A673 (cell line): Measurements from ENCODE around the gene WBP2NL. TPM values are rescaled to one million over a fixed set of nuclear protein-coding genes. Genes with fewer than 3 reads are reported as not detected.

ENCODE experiments used
- BruUV-seq: library from RNA; stranded (reverse); fragments of 400-500 nt; replicated peaks from 2 replicates; lab custom pipeline; 2021; lab: Mats Ljungman, UMichigan
- CTCF ChIA-PET: fragments of 300-600 bp; sonication (Branson Sonifier 250); formaldehyde crosslinking; loops from one replicate; lab custom pipeline; 2022; ENCODE audit warnings: antibody characterized with exemption; lab: Charles Lee
- POLR2A ChIA-PET: fragments of 300-600 bp; sonication (Branson Sonifier 250); formaldehyde crosslinking; loops from one replicate; lab custom pipeline; 2022; ENCODE audit warnings: antibody characterized with exemption; ENCODE audit not compliant: low non-redundant PET; lab: Charles Lee
- DNase-seq: peaks from one replicate; pipeline ENCODE4 v3.0.0-alpha.2; 2015; ENCODE audit warnings: low spot score
- H3K27ac ChIP-seq: fragments of 200-600 bp; sonication (generic); 2 replicates; pipeline ENCODE4 v1.5.1; 2016; ENCODE audit warnings: mixed run types, low read depth, mild to moderate bottlenecking, mixed read lengths, antibody characterized with exemption, low read length; ENCODE audit not compliant: poor library complexity, severe bottlenecking
- H3K27me3 ChIP-seq: fragments of 200-600 bp; sonication (generic); replicated peaks from 2 replicates; pipeline ENCODE4 v1.6.1; 2017; ENCODE audit warnings: mixed run types, low read depth, mild to moderate bottlenecking, mixed read lengths, antibody characterized with exemption, low read length; ENCODE audit not compliant: insufficient read depth, poor library complexity
- H3K36me3 ChIP-seq: fragments of 200-600 bp; sonication (generic); 2 replicates; pipeline ENCODE4 v1.6.1; 2016; ENCODE audit warnings: mixed run types, mild to moderate bottlenecking, mixed read lengths, antibody characterized with exemption, low read length; ENCODE audit not compliant: insufficient read depth, poor library complexity, severe bottlenecking
- H3K4me1 ChIP-seq: fragments of 200-600 bp; sonication (generic); 2 replicates; pipeline ENCODE4 v1.6.1; 2017; ENCODE audit warnings: mixed run types, mild to moderate bottlenecking, mixed read lengths, antibody characterized with exemption, low read length; ENCODE audit not compliant: insufficient read depth, poor library complexity, severe bottlenecking
- H3K4me3 ChIP-seq: fragments of 200-600 bp; sonication (generic); 2 replicates; pipeline ENCODE4 v1.5.1; 2016; ENCODE audit warnings: low read depth, mixed run types, mild to moderate bottlenecking, mixed read lengths, low read length; ENCODE audit not compliant: poor library complexity, severe bottlenecking
- H3K9me3 ChIP-seq: fragments of 200-600 bp; sonication (generic); 2 replicates; pipeline ENCODE4 v1.6.1; 2016; ENCODE audit warnings: mixed run types, low read depth, mild to moderate bottlenecking, mixed read lengths, antibody characterized with exemption, low read length; ENCODE audit not compliant: poor library complexity, severe bottlenecking
- CTCF ChIP-seq: fragments of 300-800, 200-600 bp; sonication (generic); conservative IDR thresholded peaks from 2 replicates; pipeline ENCODE4 v1.5.1; 2017; ENCODE audit warnings: low read depth, mild to moderate bottlenecking, antibody characterized with exemption, low read length, moderate library complexity, mixed read lengths
- EZH2 ChIP-seq: fragments of 200-600 bp; sonication (generic); IDR thresholded peaks from 2 replicates; pipeline ENCODE4 v1.6.1; 2017; ENCODE audit warnings: borderline replicate concordance, low read depth, mild to moderate bottlenecking, mixed read lengths, antibody characterized with exemption, low read length; ENCODE audit not compliant: poor library complexity, severe bottlenecking
- intact Hi-C: fragments of 100-400 bp; cut with micrococcal nuclease; formaldehyde crosslinking; loops from one replicate; pipeline ENCODE4 v1.10.0; 2022; ENCODE audit not compliant: unreplicated experiment
- total RNA-seq: library from RNA; stranded (reverse); gene quantifications from 2 replicates; pipeline ENCODE4 v1.2.3, GENCODE V29; 2021

The WBP2NL gene
- total RNA-seq, 1 experiment from 2014 or later: not detected

DNA sequence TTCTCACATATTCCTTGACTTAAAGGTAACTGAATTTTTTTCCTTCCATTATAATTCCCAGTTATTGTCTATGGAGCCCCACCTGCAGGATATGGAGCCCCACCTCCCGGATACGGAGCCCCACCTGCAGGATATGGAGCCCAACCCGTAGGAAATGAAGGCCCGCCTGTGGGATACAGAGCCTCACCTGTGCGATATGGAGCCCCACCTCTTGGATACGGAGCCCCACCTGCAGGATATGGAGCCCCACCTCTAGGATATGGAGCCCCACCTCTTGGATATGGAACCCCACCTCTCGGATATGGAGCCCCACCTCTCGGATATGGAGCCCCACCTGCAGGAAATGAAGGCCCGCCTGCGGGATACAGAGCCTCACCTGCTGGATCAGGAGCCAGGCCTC is 28.1 kb downstream of the WBP2NL start:
- Histone ChIP-seq H3K4me1 (no peaks in the 10 kb centered on the region), H3K36me3 (no peaks in the 10 kb centered on the region), H3K9me3 (no peaks in the 10 kb centered on the region), H3K27ac (no peak overlapping the region), H3K27me3 (no peaks in the 10 kb centered on the region), H3K4me3 (no peak overlapping the region)
- no peak for DNase-seq
- ChIA-PET POLR2A (no interaction called here), CTCF (no interaction called here)
- TF ChIP-seq CTCF: no peak
- TF ChIP-seq EZH2: no peak
- intact Hi-C loops: no loop called here
- no TSS peak for BruUV-seq

- TF ChIP-seq CTCF (no peak), EZH2 (no peak)
- Histone ChIP-seq H3K36me3 (no peaks in the 10 kb centered on the region), H3K4me3 (no peak overlapping the region), H3K27me3 (no peaks in the 10 kb centered on the region), H3K27ac (no peak overlapping the region), H3K9me3 (peaks cover 9% of the 10 kb centered on the region), H3K4me1 (no peaks in the 10 kb centered on the region)
- intact Hi-C loops: no loop called here
- no peak for DNase-seq
- no TSS peak for BruUV-seq
- POLR2A ChIA-PET: interaction anchor here (0.6 kb wide), 1 partner anchor 9 kb away, joined by 3 read pairs; no protein-coding TSS in a partner anchor
- CTCF ChIA-PET: no interaction called here
Measured at GRCh38 chr22:42033263-42034181, 34.9 kb downstream of the WBP2NL start.

DNA sequence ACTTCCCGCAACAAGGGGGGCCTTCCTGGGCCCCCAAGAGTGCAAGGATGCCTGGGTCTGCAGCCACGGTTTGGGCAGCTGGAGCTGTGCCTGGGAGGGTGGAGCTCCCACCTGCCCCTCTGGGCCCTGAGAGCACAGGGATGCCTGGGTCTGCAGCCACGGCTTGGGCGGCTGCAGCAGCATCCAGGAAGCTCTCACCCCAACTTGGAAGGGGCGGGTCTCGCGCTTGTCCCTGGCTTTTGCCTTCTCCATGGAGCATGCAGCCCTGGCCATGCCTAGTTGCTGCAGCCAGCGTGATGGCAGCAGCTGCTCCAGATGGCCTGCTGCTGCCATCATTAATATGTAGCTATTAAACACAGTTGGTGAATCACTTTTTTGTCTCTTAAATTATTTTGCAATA is 36.7 kb downstream of the WBP2NL start:
- Histone ChIP-seq H3K4me3 (no peak overlapping the region), H3K27ac (no peak overlapping the region), H3K27me3 (no peaks in the 10 kb centered on the region), H3K9me3 (peaks cover 9% of the 10 kb centered on the region), H3K36me3 (no peaks in the 10 kb centered on the region), H3K4me1 (no peaks in the 10 kb centered on the region)
- intact Hi-C loops: no loop called here
- ChIA-PET POLR2A (interaction anchor here (0.6 kb wide), 1 partner anchor 81 kb away, joined by 4 read pairs; no protein-coding TSS in a partner anchor), CTCF (no interaction called here)
- TF ChIP-seq EZH2: no peak
- no TSS peak for BruUV-seq
- DNase-seq: no peak

GRCh38 chr22:42039271-42039670 is 40.7 kb downstream of the WBP2NL start:
- peaks cover 13% of the 10 kb centered on the region for H3K9me3 ChIP-seq
- no TSS peak for BruUV-seq
- no peaks in the 10 kb centered on the region for H3K36me3 ChIP-seq
- no peak overlapping the region for H3K27ac ChIP-seq
- H3K27me3 ChIP-seq: no peaks in the 10 kb centered on the region
- CTCF ChIA-PET: no interaction called here
- H3K4me1 ChIP-seq: no peaks in the 10 kb centered on the region
- POLR2A ChIA-PET: no interaction called here
- TF ChIP-seq EZH2: no peak
- TF ChIP-seq CTCF: no peak
- no peak overlapping the region for H3K4me3 ChIP-seq
- intact Hi-C loops: no loop called here
- DNase-seq: no peak
